GM23248 (cell line): ENCODE results near the gene MYADML2. TPM values are rescaled to one million over a fixed set of nuclear protein-coding genes. Genes with fewer than 3 reads are reported as not detected.

Experiments
- DNase-seq: peaks from one replicate; pipeline ENCODE4 v3.0.0-alpha.2; 2015
- H2AFZ ChIP-seq: fragments of 200-600 bp; sonication (generic); 2 replicates; pipeline ENCODE4 v1.6.1; 2016; ENCODE audit warnings: antibody characterized with exemption
- H3F3A ChIP-seq: fragments of 200-600 bp; sonication (generic); 2 replicates; pipeline ENCODE4 v1.6.1; 2016; ENCODE audit warnings: mild to moderate bottlenecking, antibody characterized with exemption, mixed run types; ENCODE audit not compliant: insufficient read depth
- H3K27ac ChIP-seq: fragments of 200-600 bp; sonication (generic); 2 replicates; pipeline ENCODE4 v1.5.1; 2016; ENCODE audit warnings: mild to moderate bottlenecking
- H3K27me3 ChIP-seq: fragments of 200-600 bp; sonication (generic); replicated peaks from 2 replicates; pipeline ENCODE4 v1.6.1; 2016; ENCODE audit warnings: mild to moderate bottlenecking; ENCODE audit not compliant: insufficient read depth
- H3K36me3 ChIP-seq: fragments of 200-600 bp; sonication (generic); 2 replicates; pipeline ENCODE4 v1.6.1; 2016; ENCODE audit warnings: low read depth, mild to moderate bottlenecking
- H3K4me1 ChIP-seq: fragments of 200-600 bp; sonication (generic); 2 replicates; pipeline ENCODE4 v1.6.1; 2016; ENCODE audit warnings: mild to moderate bottlenecking; ENCODE audit not compliant: insufficient read depth
- H3K4me2 ChIP-seq: fragments of 200-600 bp; sonication (generic); one replicate; pipeline ENCODE4 v1.6.1; 2016; ENCODE audit warnings: mild to moderate bottlenecking; ENCODE audit not compliant: unreplicated experiment
- H3K4me3 ChIP-seq: fragments of 200-600 bp; sonication (generic); 2 replicates; pipeline ENCODE4 v1.5.1; 2016; ENCODE audit warnings: mild to moderate bottlenecking
- H3K79me2 ChIP-seq: fragments of 200-600 bp; sonication (generic); 2 replicates; pipeline ENCODE4 v1.6.1; 2016; ENCODE audit warnings: mild to moderate bottlenecking; ENCODE audit not compliant: insufficient read depth
- H3K9ac ChIP-seq: fragments of 200-600 bp; sonication (generic); 2 replicates; pipeline ENCODE4 v1.6.1; 2016; ENCODE audit warnings: mild to moderate bottlenecking
- H3K9me2 ChIP-seq: fragments of 200-600 bp; sonication (generic); 2 replicates; pipeline ENCODE4 v1.6.1; 2016; ENCODE audit warnings: mixed run types, mild to moderate bottlenecking, moderate library complexity; ENCODE audit not compliant: insufficient read depth
- H3K9me3 ChIP-seq: fragments of 200-600 bp; sonication (generic); one replicate; pipeline ENCODE4 v1.6.1; 2017; ENCODE audit warnings: low read depth
- H4K20me1 ChIP-seq: fragments of 200-600 bp; sonication (generic); 2 replicates; pipeline ENCODE4 v1.6.0; 2016; ENCODE audit not compliant: insufficient read depth
- EZH2 ChIP-seq: fragments of 200-600 bp; sonication (generic); IDR thresholded peaks from 2 replicates; pipeline ENCODE4 v1.6.1; 2018; ENCODE audit warnings: antibody characterized with exemption, mild to moderate bottlenecking; ENCODE audit not compliant: insufficient read depth, poor library complexity, severe bottlenecking
- EZH2phosphoT487 ChIP-seq: fragments of 200-600 bp; sonication (generic); IDR thresholded peaks from 2 replicates; pipeline ENCODE4 v1.6.1; 2018; ENCODE audit warnings: antibody characterized with exemption, moderate library complexity, mild to moderate bottlenecking, low read depth; ENCODE audit not compliant: insufficient read depth
- WGBS, 2 experiments: methylation state at CpG; one replicate each; pipeline ENCODE4 v1.1.6; 2015 to 2017; ENCODE audit warnings: low lambda C conversion rate in 2 of 2, low coverage in 1 of 2; ENCODE audit errors: missing lambda C conversion rate in 2 of 2; 5-methylcytosine and 5-hydroxymethylcytosine counted together
- in situ Hi-C: fragments of 300-500 bp; cut with MboI; formaldehyde crosslinking; loops from 2 replicates; pipeline ENCODE4 v1.15.0; 2020
- polyA plus RNA-seq: library from polyadenylated mRNA; unstranded; fragments of >200 nt; fragmentation: Nextera tagmentation; extraction: Ambion mirVana; gene quantifications from 2 replicates; pipeline ENCODE4 v1.2.1, GENCODE V29; 2016
- total RNA-seq: library from RNA; depleted of rRNA; stranded (reverse); fragments of >200 nt; shearing (Covaris generic); gene quantifications from 2 replicates; pipeline ENCODE4 v1.2.3, GENCODE V29; 2014

Gene MYADML2
- total and polyA plus RNA-seq, 2 experiments from 2014 or later = not detected

DNA sequence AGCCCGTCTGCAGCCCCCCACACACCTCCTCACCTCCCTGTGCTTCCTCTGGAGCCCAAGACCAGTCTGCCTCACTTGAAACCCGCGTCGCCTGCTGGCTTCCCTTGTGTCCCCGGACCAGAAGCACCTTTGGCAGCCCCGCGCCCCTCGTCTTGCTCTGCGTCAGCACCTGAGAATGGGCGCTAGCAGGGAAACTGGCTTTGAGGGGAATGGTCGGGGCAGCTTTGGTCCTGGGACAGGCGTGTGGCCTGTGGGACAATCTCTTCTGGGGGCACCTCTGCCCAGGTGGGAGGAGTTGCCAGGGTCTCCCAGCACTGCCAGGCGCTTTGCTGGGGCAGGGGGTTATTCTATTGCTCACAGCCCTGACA lies 15.9 kb downstream of the MYADML2 start:
- Histone ChIP-seq H3K27me3 (no peaks in the 10 kb centered on the region), H3K4me1 (0 out of 2 replicates have a peak, but pooled peaks cover 6% of the 10 kb centered on the region), H4K20me1 (no peaks in the 10 kb centered on the region), H3K36me3 (no peaks in the 10 kb centered on the region), H3K9ac (no peak overlapping the region), H3K79me2 (peaks cover 19% of the 10 kb centered on the region), H3K4me2 (no peak overlapping the region), H3K9me2 (no peaks in the 10 kb centered on the region), H3K9me3 (no peaks in the 10 kb centered on the region), H2AFZ (no peak overlapping the region), H3K27ac (no peak overlapping the region), H3F3A (0 out of 2 replicates have a peak, but pooled peaks cover 2% of the 10 kb centered on the region), H3K4me3 (no peak overlapping the region)
- in situ Hi-C loops = no loop called here
- TF ChIP-seq EZH2 = no peak
- no peak for TF ChIP-seq EZH2phosphoT487
- DNase-seq = no peak
- 81% methylated on average over 13 of the region's 13 CpGs for WGBS, 2 experiments

DNA sequence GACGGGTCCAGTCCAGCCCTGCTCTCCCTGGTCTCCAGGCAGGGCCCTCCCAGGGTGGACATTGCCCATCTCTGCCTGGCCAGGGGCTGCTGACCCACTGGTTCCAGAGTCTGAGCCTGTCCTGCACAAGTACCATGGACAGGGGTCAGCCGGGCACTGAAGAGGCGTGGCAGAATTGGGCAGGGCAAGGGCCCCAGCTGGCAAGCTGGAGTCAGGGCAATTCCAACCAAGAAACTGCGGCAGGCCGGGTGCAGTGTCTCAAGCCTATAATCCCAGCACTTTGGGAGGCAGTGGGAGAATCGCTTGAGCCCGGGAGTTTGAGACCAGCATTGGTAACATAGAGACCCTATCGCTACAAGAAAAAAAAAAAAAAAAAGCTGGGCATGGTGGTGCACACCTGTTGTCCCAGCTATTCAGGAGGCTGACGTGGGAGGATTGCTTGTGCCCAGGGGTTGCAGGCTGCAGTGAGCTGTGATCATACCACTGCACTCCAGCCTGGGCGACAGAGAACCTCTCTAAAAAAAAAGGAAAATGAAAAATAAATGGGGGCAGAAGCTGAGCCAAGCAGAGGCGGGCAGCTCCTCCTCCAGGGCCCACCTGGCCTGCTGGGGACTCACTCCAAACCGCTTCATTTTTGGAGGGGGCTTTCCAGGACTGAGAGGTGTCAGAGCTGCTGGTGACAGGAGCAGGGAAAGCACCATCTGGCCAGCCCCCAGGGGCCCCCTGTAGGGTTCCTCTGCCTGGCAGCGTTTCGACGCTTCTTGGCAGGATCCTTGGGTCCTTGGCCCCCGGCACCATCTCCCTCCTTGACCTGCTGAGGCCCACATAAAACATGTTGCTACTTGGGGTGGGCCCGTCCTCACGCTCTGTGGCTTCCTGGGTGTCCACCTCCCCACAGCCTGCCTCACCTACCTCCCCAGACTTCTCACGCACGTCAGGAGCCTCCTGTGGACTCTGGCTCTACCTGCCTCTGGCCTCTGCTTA lies 16.6 kb downstream of the MYADML2 start:
- Histone ChIP-seq H3K9me2 (no peaks in the 10 kb centered on the region), H4K20me1 (no peaks in the 10 kb centered on the region), H3K4me3 (no peak overlapping the region), H3K79me2 (peaks cover 19% of the 10 kb centered on the region), H3K9ac (no peak overlapping the region), H3K4me2 (no peak overlapping the region), H3K4me1 (0 out of 2 replicates have a peak, but pooled peaks cover 7% of the 10 kb centered on the region), H3F3A (0 out of 2 replicates have a peak, but pooled peaks cover 8% of the 10 kb centered on the region), H3K36me3 (no peaks in the 10 kb centered on the region), H3K9me3 (no peaks in the 10 kb centered on the region), H3K27me3 (no peaks in the 10 kb centered on the region), H2AFZ (no peak overlapping the region), H3K27ac (no peak overlapping the region)
- in situ Hi-C loops = no loop called here
- TF ChIP-seq EZH2 (no peak), EZH2phosphoT487 (no peak)
- WGBS, 2 experiments = 77 to 79% methylated on average over 19 to 20 of the region's 20 CpGs
- DNase-seq = peak; percentile 47

DNA sequence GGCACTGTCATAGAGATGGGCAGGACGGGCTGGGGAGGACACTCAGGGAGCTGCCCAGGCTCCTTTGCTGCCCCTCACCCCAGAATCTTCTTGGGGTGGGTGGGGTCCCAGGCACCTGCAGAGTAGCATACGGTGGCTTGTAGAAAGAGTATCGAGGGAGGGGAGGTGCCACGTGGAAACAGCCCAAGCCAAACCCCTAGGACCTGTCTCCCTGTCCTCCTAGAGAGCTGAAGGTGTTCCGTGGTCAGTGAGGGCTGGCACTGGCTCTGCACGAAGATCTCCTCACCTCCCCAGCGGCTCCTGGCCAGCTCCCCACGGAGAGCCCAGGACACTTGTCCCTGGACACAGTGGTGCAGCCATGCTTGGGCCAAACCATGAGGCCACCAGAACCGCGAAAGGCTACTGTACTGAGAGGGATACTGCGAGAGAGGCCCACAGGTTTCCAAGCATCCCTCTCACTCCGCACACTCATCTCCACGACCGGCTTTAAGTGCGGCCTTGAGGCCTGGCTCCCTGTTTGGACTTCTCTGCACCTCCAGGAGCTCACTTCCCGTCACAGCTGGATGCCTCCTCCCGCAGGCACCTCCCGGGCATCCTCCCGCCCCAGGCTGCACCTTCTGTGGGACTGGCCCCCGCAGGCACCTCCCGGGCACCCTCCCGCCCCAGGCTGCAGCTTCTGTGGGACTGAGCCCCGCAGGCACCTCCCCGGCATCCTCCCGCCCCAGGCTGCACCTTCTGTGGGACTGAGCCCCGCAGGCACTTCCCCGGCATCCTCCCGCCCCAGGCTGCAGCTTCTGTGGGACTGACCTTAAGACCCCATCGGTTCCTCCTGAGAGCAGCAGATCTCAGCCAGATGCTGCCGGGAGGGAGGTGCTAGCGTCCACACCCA lies 17.5 kb downstream of the MYADML2 start:
- 0 out of 2 replicates have a peak, but pooled peaks cover 8% of the 10 kb centered on the region for H3F3A ChIP-seq
- H3K27me3 ChIP-seq = no peaks in the 10 kb centered on the region
- H3K79me2 ChIP-seq = peaks cover 27% of the 10 kb centered on the region
- H3K36me3 ChIP-seq = no peaks in the 10 kb centered on the region
- H4K20me1 ChIP-seq = no peaks in the 10 kb centered on the region
- no peak overlapping the region for H3K9ac ChIP-seq
- H2AFZ ChIP-seq = no peak overlapping the region
- no peak overlapping the region for H3K4me3 ChIP-seq
- 0 out of 2 replicates have a peak, but pooled peaks cover 7% of the 10 kb centered on the region for H3K4me1 ChIP-seq
- in situ Hi-C loops = no loop called here
- no peak overlapping the region for H3K27ac ChIP-seq
- no peak overlapping the region for H3K4me2 ChIP-seq
- no peaks in the 10 kb centered on the region for H3K9me3 ChIP-seq
- TF ChIP-seq EZH2 = no peak
- no peak for TF ChIP-seq EZH2phosphoT487
- 86 to 89% methylated on average over 11 to 31 of the region's 31 CpGs for WGBS, 2 experiments
- DNase-seq = no peak
- H3K9me2 ChIP-seq = no peaks in the 10 kb centered on the region

DNA sequence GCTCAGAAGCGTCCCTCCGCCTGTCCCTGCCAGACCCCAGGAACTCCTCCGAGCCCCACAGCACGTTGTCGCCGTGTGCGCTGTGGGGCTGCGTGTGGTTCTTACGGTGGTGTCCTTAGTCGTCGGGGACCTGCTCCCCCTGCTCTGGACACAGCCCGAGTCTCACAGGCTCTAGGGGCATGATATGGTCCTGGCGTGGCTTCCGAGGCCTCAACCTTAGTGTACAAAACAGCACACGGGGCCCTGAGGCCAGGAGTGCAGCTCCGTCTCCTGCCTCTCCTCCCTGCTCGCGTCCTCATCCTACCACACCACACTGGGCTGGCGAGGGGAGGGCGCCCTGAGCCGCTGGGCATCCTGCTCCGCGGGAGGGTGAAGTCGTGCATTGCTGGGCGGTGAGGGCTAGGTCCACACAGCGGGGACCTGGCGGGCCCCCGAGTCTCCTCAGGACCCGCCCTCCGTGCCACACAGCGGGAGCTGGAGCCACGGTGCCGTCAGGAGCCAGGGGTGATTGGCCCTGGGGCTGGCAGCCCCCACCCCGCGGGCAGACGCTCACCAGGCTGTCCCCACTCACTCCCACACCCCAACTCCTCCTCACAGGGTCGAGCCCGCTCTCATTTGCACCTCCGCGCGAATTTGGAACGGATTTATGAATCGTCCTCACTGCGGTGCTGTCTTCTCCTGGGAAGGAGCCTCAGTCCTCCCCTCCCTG lies 18.3 kb downstream of the MYADML2 start:
- H3K4me2 ChIP-seq = peak overlapping the region; percentile 60
- peaks cover 35% of the 10 kb centered on the region for H3K79me2 ChIP-seq
- H3K27me3 ChIP-seq = no peaks in the 10 kb centered on the region
- 26 to 31% methylated on average over 37 to 40 of the region's 44 CpGs for WGBS, 2 experiments
- H3K36me3 ChIP-seq = no peaks in the 10 kb centered on the region
- peak overlapping the region; percentile 78 for H3K9ac ChIP-seq
- 0 out of 2 replicates have a peak, but pooled peaks cover 8% of the 10 kb centered on the region for H3F3A ChIP-seq
- no peaks in the 10 kb centered on the region for H3K9me3 ChIP-seq
- peak overlapping the region; percentile 76 for H3K4me3 ChIP-seq
- no peaks in the 10 kb centered on the region for H4K20me1 ChIP-seq
- in situ Hi-C loops = no loop called here
- TF ChIP-seq EZH2 (no peak), EZH2phosphoT487 (no peak)
- no peak overlapping the region for H3K27ac ChIP-seq
- H3K9me2 ChIP-seq = no peaks in the 10 kb centered on the region
- peaks cover 13% of the 10 kb centered on the region; the same call in 1 of the 2 replicates for H3K4me1 ChIP-seq
- peak overlapping the region; percentile 73 for H2AFZ ChIP-seq
- peak; percentile 49 for DNase-seq
